ENCODE results near the gene TPK1.

GRCh38 chr7:144445590-144445989 lies 390.3 kb downstream of the TPK1 start:
- TF ChIP-seq, protein P1, sequence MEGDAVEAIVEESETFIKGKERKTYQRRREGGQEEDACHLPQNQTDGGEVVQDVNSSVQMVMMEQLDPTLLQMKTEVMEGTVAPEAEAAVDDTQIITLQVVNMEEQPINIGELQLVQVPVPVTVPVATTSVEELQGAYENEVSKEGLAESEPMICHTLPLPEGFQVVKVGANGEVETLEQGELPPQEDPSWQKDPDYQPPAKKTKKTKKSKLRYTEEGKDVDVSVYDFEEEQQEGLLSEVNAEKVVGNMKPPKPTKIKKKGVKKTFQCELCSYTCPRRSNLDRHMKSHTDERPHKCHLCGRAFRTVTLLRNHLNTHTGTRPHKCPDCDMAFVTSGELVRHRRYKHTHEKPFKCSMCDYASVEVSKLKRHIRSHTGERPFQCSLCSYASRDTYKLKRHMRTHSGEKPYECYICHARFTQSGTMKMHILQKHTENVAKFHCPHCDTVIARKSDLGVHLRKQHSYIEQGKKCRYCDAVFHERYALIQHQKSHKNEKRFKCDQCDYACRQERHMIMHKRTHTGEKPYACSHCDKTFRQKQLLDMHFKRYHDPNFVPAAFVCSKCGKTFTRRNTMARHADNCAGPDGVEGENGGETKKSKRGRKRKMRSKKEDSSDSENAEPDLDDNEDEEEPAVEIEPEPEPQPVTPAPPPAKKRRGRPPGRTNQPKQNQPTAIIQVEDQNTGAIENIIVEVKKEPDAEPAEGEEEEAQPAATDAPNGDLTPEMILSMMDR (IDR thresholded peaks at IDR 0.05; ENCODE audit: poor library complexity, severe bottlenecking): no peak
- TF ChIP-seq MXI1 (conservative IDR thresholded peaks at IDR 0.05; ENCODE audit: poor library complexity, severe bottlenecking) (no peak), REST (IDR thresholded peaks at IDR 0.05; ENCODE audit: borderline replicate concordance) (no peak), POLR2AphosphoS5 (IDR thresholded peaks at IDR 0.05) (no peak)
